Pancreas (tissue), 10 donors: ENCODE data around the gene MYO6. TPM values are rescaled to one million over a fixed set of nuclear protein-coding genes. Genes with fewer than 3 reads are reported as not detected.
"Not testable (repeated sequence)": the region's sequence is repeated elsewhere in the genome, so short reads cannot be mapped to it uniquely, and the experiment has no call there.

ENCODE experiments used
- ATAC-seq, 4 donors: fragments of 200-7000 bp; cut with Tn5 transposase; one replicate each; pipeline versions ENCODE4 v1.8.0 to v1.9.1; 2020; ENCODE audit warnings: mild to moderate bottlenecking in 4 of 4, moderate library complexity in 4 of 4
- DNase-seq, 6 donors: peaks; one replicate each; pipeline ENCODE4 v3.0.0-alpha.2; 2020
- FAIRE-seq: peaks from 2 replicates; lab custom pipeline; 2012; peaks lifted over from hg19 to GRCh38; lab: Jason Lieb, UNC
- H3K27ac ChIP-seq, 4 donors: fragments of 200-600 bp; sonication (generic); 1 replicate in 3 of 4; 2 replicates in 1 of 4; pipeline versions ENCODE4 v1.5.0 to v1.8.0; 2020
- H3K27me3 ChIP-seq, 4 donors: fragments of 200-600 bp; one replicate each; pipeline ENCODE4 v1.8.0; 2021
- H3K36me3 ChIP-seq, 3 donors: fragments of 200-600 bp; sonication (generic) in 1 of 3; one replicate each; pipeline versions ENCODE4 v1.5.0 to v1.8.0; 2020 to 2021
- H3K4me1 ChIP-seq, 3 donors: fragments of 200-600 bp; one replicate each; pipeline ENCODE4 v1.8.0; 2021
- H3K4me3 ChIP-seq, 4 donors: fragments of 200-600 bp; sonication (generic) in 2 of 4; one replicate each; pipeline versions ENCODE4 v1.5.0 to v1.8.0; 2020 to 2021
- H3K9me3 ChIP-seq, 4 donors: fragments of 200-600 bp; one replicate each; pipeline ENCODE4 v1.8.0; 2021
- CTCF ChIP-seq, 4 donors: fragments of 200-600 bp; sonication (generic) in 3 of 4; IDR thresholded peaks; one replicate each; pipeline versions ENCODE4 v1.5.0 to v1.8.0; 2021; ENCODE audit warnings: antibody characterized with exemption in 4 of 4
- WGBS, 2 donors: extraction: QIAGEN DNeasy Blood & Tissue Kit; methylation state at CpG; one replicate each; pipeline ENCODE4 v1.1.7; 2013; 5-methylcytosine and 5-hydroxymethylcytosine counted together
- intact Hi-C, 3 donors: fragments of 100-400 bp; cut with DNase I; formaldehyde crosslinking; loops; one replicate each; pipeline versions ENCODE4 v1.11.1 to v1.14.2; 2022
- polyA plus RNA-seq, 2 donors: library from polyadenylated mRNA; stranded (reverse); fragments of 200-250 nt; gene quantifications; one replicate each; pipeline ENCODE4 v1.2.3, GENCODE V29; 2013
- total RNA-seq, 6 donors: library from RNA; stranded (reverse); fragmentation: NEBNext Ultra II Directional in 4 of 6; extraction: Animal tissue kit (Norgen Biotek cat#: 25700) in 4 of 6; gene quantifications; one replicate each; pipeline versions ENCODE4 v1.2.1 to v1.2.4, GENCODE V29; 2021 to 2023
- donor health status: healthy with polysubstance abuse.
- donor health status: DM: no; HTN: no; CAD: no; lungs with moderate emphysema.
- donor health status: DM: no; HTN: no; CAD: no.
- donor health status: control.
- donor health status: control.
- donor health status: Bipolar disorder and iron deficiency.
- donor health status: DM: yes; HTN: yes; CAD: no.
- donor health status: DM: no; HTN: no; CAD: no.
- donor health status: DM: no; HTN: no; CAD: no.
- donor health status: DM: yes; HTN: yes; CAD: no.

Gene MYO6
- total and polyA plus RNA-seq, 8 donors = 16.4 to 47.6 (median 19.6) TPM

GRCh38 chr6:75727206-75727605 lies 21.8 kb upstream of the MYO6 start:
- Histone ChIP-seq H3K4me3 (no peak overlapping the region), H3K27ac (no peak overlapping the region), H3K9me3 (no peaks in the 10 kb centered on the region), H3K4me1 (no peaks in the 10 kb centered on the region), H3K36me3 (no peaks in the 10 kb centered on the region), H3K27me3 (no peaks in the 10 kb centered on the region)
- no peak for DNase-seq
- 90 to 92% methylated on average over 2 of the region's 2 CpGs for WGBS, 2 donors
- no peak for TF ChIP-seq CTCF (IDR thresholded peaks at IDR 0.05)
- intact Hi-C loops = no loop called here
- ATAC-seq = no peak
- no peak for FAIRE-seq

GRCh38 chr6:75731029-75731428 lies 18.0 kb upstream of the MYO6 start:
- not testable (repeated sequence) for ATAC-seq

GRCh38 chr6:75735491-75736186 lies 13.4 kb upstream of the MYO6 start:
- ATAC-seq (peak; percentile 92 to 95 (median 94)), FAIRE-seq (peak; percentile 75), DNase-seq (peak in 1 of 6 donors; percentile 21)
- Histone ChIP-seq H3K27ac (peak overlapping the region; percentile 57 to 95 (median 82)), H3K4me1 (peaks cover 0 to 14% (median 12%) of the 10 kb centered on the region in 3 donors), H3K4me3 (no peak overlapping the region), H3K27me3 (no peaks in the 10 kb centered on the region), H3K9me3 (no peaks in the 10 kb centered on the region), H3K36me3 (no peaks in the 10 kb centered on the region)
- no peak for TF ChIP-seq CTCF (IDR thresholded peaks at IDR 0.05)
- WGBS, 2 donors = 5 to 8% methylated on average over 1 of the region's 1 CpG
- intact Hi-C loops = no loop called here

More at GRCh38 chr6:75731029-75731428, 18.0 kb upstream of the MYO6 start:
- H3K9me3 ChIP-seq, H3K36me3 ChIP-seq, H3K27ac ChIP-seq, H3K4me3 ChIP-seq, H3K4me1 ChIP-seq, H3K27me3 ChIP-seq, FAIRE-seq, intact Hi-C loops, DNase-seq: not testable (repeated sequence)
- WGBS, 2 donors = 88 to 90% methylated on average over 8 of the region's 8 CpGs

GRCh38 chr6:75743971-75744370 lies 5.1 kb upstream of the MYO6 start:
- WGBS, 2 donors = 64 to 70% methylated on average over 4 of the region's 4 CpGs
- ATAC-seq (no peak), DNase-seq (no peak), FAIRE-seq (no peak)
- Histone ChIP-seq H3K9me3 (no peaks in the 10 kb centered on the region), H3K27me3 (no peaks in the 10 kb centered on the region), H3K36me3 (no peaks in the 10 kb centered on the region), H3K27ac (no peak overlapping the region), H3K4me3 (no peak overlapping the region), H3K4me1 (peaks cover 0 to 7% (median 0%) of the 10 kb centered on the region in 3 donors)
- TF ChIP-seq CTCF (IDR thresholded peaks at IDR 0.05) = no peak
- intact Hi-C loops = no loop called here

GRCh38 chr6:75745404-75745803 lies 3.6 kb upstream of the MYO6 start:
- Histone ChIP-seq H3K27me3 (no peaks in the 10 kb centered on the region), H3K9me3 (no peaks in the 10 kb centered on the region), H3K4me1 (peaks cover 0 to 8% (median 3%) of the 10 kb centered on the region in 3 donors), H3K36me3 (no peaks in the 10 kb centered on the region), H3K27ac (no peak overlapping the region), H3K4me3 (no peak overlapping the region)
- no peak for DNase-seq
- 86% methylated on average over 3 of the region's 3 CpGs for WGBS, 2 donors
- no peak for ATAC-seq
- intact Hi-C loops = no loop called here
- no peak for TF ChIP-seq CTCF (IDR thresholded peaks at IDR 0.05)
- no peak for FAIRE-seq
